Adrenal gland (tissue), 5 donors: Measurements from ENCODE around the gene FARP1.

ENCODE experiments used
- POLR2A ChIP-seq, 2 donors: fragments of 450-650 bp; IDR thresholded peaks; one replicate each; pipeline ENCODE4 v1.6.1; 2017; ENCODE audit warnings: antibody characterized with exemption in 2 of 2, mild to moderate bottlenecking in 2 of 2, moderate library complexity in 1 of 2
- TF ChIP-seq, protein P1 (sequence below), 6 experiments: fragments of 450-650 bp in 4 of 6; fragments of 200-600 bp in 2 of 6; sonication (generic) in 1 of 6; IDR thresholded peaks; 1 replicate in 5 of 6; 2 replicates in 1 of 6; pipeline versions ENCODE4 v1.5.1 to v1.8.0; 2016 to 2021; ENCODE audit warnings: antibody characterized with exemption in 6 of 6, mild to moderate bottlenecking in 2 of 6, moderate library complexity in 1 of 6
- donor health status: DM: no; HTN: no; CAD: no.

DNA sequence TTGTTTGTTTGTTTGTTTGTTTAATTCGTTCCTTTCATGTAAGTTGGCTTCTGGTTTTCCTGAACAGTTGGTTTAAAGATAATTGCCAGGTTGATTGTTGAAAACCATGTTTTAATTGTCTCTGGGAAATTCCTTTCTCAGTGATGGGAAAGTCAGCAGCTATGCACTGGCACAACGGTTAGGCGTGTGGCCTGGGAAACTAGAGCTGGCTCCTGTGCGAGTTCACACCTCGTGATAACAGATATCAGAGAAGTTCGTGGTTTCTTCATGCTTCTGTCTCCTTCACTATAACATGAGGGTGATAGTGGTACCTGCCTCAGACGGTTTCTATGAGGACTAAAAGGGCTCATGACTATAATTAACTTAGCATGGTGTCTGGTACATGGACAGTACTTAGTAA, 280.5 kb downstream of the FARP1 start:
- TF ChIP-seq, protein P1, sequence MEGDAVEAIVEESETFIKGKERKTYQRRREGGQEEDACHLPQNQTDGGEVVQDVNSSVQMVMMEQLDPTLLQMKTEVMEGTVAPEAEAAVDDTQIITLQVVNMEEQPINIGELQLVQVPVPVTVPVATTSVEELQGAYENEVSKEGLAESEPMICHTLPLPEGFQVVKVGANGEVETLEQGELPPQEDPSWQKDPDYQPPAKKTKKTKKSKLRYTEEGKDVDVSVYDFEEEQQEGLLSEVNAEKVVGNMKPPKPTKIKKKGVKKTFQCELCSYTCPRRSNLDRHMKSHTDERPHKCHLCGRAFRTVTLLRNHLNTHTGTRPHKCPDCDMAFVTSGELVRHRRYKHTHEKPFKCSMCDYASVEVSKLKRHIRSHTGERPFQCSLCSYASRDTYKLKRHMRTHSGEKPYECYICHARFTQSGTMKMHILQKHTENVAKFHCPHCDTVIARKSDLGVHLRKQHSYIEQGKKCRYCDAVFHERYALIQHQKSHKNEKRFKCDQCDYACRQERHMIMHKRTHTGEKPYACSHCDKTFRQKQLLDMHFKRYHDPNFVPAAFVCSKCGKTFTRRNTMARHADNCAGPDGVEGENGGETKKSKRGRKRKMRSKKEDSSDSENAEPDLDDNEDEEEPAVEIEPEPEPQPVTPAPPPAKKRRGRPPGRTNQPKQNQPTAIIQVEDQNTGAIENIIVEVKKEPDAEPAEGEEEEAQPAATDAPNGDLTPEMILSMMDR (IDR thresholded peaks at IDR 0.05), result no peak
- TF ChIP-seq POLR2A (IDR thresholded peaks at IDR 0.05), result no peak
